ENCODE data around the gene CD46.
A peak's percentile ranks its signal among the peaks of the same experiment; 100 is the strongest.
"Not testable (repeated sequence)": the region's sequence is repeated elsewhere in the genome, so short reads cannot be mapped to it uniquely, and the experiment has no call there.

The CD46 gene

DNA sequence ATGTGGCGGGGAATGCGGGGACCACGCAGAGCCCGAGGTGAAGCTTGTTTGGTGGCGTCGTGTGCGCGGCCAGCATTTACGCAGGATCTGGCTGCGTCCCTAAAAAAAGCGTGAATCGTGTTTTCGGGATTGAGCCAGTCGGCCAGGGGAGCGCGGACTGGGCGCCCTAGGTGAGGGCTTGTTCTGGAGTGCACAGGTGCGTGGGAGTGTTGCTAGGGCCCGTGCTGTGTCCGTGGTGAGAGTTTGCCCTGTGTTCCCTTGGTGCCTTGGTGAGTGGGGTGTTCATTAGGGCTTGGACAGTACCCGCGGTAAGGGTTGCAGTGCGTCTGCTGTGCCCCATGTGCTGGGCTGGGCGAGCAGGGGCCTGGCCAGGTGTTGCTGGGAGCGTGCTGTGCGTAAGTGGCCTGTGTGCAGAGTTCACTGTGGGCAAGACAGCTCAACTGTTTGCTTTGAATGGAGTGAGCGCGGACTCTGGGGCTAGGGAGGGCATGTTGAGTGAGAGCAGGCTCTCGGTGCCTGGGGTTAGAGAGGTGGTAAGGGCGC is 673 bp downstream of the CD46 start:
- no peak for DNase-seq

DNA sequence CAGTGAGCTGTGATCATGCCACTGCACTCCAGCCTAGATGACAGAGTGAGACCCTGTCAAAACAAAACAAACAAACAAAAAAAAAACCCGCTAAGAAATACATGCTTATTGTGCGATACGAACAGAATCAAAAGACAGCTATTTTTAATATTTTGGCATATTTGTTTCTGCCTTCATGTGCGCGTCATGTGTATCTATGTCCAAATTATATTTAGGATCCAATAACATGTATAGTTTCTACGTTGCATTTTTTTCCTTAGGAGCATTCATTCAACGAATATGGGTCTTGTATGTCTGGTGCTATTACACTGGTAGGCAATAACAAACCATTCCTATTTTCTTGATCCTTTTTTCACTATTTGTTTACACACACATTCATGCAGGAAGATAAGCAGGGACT is 1.8 kb downstream of the CD46 start:
- DNase-seq = no peak

DNA sequence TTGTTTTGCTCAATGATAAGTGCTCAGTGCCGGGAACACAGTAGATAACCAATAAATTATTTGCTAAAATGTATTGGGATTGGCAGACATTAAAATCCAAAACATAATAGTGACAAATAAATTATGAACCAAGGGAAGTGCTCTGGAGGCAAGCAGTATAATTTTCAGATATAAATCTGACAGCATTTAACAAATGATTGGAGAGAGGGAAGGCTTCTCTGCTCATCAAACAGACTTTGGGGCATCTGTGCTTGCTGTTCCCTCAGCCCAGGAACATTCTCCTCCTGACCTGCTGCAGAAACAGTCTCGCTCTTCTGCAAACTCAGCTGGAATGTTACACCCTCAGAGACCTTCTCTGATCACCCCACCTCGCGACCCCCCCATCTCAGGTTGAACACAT is 2.2 kb downstream of the CD46 start:
- DNase-seq = no peak

DNA sequence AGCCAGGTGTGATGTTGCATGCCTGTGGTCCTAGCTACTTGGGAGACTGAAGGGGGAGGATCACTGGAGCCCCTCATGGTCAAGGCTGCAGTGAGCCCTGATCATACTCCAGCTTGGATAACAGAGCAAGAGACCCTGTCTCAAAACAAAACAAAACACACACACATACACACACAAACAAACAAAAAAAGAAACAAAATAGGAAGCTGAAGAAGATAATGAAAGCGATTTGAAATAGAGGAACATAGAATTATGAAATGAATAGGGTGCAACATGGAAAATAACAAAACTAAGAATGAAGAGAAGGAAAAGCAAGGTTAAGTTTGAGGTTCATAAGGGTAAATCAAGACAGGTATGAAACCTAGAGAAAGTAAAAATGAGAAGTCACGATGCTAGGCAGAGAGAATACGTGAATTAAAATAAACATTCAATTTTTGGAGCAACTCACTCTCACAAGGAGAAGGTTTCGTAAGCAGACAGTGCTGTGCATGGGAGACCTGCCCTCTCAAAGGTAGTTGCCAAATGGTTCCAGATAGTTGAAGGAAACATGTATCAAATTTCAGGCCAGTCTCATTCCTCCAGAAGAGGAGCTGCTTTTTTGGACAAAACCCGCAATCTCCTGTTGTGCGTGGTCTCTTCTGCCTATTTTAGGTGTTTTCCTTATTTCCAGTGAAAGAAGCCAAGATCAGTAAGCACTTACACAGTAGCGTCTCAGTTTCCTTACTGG is 3.3 kb downstream of the CD46 start:
- peak; percentile 33 for DNase-seq

DNA sequence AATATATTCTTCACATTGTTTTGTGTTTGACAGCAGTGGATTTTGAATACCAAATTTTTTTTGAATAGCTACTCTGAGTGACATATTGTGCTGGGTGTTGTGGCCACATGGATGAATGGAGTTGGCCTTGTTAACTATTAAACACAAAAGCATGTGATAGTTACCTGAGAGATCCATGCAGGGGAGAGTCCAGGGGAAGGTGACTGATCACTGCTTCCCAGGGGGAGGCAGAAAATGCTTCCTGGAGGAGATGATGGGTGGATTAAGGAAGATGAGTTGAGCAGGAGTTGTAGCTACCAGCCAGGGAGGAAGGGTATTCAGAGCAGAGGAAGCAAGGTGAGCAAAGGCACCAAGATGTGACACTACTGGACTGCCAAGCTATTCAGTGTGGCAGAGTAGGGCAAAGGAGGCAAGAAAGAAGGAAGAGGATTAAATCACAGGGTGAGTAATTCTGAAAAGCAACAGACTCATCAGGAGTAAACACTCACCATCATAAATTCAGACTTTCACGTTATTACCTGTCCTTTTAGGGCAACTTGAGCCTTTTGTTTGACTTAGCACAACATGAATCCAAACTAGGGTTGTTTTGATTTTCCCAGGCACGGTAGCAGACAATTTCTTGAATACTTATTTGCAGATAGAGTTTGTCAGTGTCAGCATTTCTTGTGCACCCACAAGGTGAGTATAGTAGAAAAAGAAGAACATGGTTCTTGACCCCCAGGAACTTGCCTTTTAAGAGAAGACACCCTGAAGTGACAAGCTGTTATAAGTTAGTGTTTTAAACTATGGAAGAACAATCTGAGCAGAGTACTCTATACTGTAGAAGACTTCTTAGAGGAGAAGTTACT is 4.2 kb downstream of the CD46 start:
- no peak for DNase-seq

DNA sequence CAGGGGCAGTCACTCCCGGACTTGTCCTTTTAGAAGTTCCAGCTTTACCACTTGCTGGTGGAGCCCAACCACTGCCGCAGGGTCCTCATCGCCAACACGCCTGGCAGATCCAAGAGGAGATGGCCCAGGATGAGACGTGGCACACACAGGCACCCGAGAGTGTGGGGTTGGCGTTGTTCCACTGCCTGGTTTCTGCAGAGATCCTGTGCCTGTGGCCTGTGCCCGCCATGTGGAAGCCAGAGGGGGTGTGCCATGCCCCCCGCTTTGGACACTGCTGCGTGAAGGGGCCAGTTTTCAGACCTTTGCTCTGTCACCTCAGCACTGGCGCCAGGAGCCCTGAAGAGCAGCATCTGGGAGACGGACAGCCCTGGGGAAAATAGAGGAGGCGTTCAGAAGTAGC is 10.8 kb downstream of the CD46 start:
- DNase-seq = no peak

DNA sequence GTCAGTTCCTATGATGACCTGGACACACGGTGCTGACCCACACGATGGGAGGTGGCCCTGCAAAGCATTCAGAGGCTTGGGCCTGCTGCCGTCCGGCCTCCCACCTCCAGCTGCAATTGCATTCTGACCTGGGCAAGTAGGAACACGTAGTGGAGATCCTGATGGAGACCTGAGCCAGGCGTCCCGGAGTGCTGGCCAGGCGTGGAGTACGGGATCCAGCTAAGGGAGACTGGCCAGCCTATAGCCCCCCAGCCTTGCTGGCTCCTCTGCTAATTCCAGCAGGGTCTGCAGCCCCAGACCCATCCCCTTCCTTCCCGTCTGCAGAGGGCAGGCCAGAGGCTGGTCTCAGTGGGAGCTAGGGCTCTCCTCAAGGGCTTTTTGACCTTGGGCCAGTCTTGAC is 11.2 kb downstream of the CD46 start:
- no peak for DNase-seq

DNA sequence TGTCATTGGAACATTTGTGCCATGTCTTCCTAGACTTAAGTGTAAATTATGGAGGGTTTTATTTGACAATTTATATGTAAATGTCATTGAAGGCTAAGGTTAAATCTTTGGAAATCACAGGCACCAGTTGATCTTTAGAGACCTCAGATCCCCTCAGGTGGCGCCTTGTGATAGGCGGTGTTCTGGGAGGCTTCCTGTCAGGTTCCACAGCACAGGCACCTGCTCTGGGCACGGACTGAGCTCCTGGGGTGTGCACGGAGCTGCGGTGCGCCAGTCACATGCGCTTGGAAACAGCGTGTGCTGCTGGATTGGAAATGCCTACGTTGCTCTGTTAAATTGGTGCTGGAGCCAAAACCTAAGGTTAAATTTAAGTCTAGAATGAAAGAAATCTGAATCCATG is 12.1 kb downstream of the CD46 start:
- DNase-seq = no peak

DNA sequence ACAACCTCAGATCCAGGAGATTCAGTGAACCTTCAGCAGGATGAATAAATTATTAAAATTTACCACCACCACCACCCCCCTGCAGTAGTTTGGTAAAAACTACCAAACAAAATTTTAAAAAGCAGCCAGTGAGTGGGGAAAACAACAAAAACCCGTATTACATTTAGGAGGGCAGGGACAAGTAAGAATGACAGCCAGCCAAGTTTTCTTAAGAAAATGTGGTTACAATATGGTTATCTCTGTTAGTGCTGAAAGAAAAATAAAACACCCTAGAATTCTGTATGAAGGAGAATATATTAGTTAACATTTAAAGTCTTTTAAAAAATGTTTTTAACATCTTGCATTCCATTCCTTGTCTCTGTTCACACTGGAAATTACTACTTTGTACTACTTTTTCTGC is 14.7 kb downstream of the CD46 start:
- no peak for DNase-seq

DNA sequence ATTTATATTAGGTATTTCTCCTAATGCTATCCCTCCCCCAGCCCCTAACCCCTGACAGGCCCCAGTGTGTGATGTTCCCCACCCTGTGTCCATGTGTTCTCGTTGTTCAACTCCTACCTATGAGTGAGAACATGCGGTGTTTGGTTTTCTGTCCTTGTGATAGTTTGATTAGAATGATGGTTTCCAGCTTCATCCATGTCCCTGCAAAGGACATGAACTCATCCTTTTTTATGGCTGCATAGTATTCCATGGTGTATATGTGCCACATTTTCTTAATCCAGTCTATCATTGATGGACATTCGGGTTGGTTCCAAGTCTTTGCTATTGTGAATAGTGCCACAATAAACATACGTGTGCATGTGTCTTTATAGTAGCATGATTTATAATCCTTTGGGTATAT is 18.7 kb downstream of the CD46 start:
- DNase-seq = not testable (repeated sequence)

DNA sequence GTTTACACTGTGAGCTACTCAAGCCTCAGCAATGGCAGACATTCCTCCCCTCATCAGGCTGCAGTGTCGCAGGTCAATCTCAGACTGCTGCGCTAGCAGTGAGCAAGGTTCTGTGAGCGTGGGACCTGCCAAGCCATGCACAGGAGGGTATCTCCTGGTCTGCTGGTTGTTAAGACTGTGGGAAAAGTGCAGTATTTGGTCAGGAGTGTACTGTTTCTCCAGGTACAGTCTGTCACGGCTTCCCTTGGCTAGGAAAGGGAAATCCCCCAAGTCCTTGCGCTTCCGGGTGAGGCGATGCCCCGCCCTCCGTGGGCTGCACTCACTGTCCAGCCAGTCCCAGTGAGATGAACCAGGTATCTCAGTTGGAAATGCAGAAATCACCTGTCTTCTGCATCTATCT is 24.2 kb downstream of the CD46 start:
- not testable (repeated sequence) for DNase-seq

DNA sequence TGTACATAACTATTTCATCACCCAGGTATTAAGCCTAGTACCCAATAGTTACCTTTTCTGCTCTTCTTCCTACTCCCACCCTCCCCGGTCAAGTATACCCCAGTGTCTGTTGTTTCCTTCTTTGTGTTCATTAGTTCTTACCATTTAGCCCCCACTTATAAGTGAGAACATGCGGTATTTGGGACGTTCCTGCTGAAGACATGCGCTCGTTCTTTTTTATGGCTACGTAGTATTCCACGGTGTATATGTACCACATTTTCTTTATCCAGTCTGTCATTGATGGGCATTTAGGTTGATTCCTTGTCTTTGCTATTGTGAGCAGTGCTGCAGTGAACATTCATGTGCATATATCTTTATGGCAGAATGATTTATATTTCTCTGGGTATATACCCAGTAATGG is 25.6 kb downstream of the CD46 start:
- not testable (repeated sequence) for DNase-seq

DNA sequence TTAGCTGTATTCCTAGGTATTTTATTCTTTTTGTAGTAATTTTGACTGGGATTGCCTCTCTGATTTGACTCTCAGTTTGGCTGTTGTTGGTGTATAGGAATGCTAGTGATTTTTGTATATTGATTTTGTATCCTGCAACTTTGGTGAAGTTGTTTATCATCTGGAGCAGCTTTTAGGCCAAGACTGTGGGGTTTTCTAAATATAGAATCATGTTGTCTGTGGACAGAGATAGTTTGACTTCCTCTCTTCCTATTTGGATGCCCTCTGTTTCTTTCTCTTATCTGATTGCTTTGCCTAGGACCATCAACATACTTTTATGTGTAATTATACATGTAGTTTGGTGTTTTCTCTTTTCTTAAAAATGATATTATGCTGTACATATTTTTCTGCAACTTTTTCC is 27.2 kb downstream of the CD46 start:
- no peak for DNase-seq

DNA sequence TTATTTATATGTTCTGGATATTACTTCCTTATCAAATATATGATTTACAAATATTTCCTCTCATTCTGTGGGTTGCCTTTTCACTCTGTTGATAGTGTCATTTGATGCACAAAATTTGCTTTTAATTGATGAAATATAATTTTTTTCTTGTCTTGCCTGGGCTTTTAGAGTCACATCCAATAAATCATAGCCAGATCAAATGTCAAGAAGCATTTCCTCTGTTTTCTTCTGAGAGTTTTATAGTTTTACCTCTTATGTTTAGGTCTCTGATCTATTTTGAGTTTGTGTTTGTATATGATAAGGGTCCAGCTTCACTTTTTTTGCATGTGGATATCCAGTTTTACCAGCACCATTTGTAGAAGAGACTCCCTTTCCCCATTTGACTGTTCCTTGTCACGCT is 29.5 kb downstream of the CD46 start:
- no peak for DNase-seq

DNA sequence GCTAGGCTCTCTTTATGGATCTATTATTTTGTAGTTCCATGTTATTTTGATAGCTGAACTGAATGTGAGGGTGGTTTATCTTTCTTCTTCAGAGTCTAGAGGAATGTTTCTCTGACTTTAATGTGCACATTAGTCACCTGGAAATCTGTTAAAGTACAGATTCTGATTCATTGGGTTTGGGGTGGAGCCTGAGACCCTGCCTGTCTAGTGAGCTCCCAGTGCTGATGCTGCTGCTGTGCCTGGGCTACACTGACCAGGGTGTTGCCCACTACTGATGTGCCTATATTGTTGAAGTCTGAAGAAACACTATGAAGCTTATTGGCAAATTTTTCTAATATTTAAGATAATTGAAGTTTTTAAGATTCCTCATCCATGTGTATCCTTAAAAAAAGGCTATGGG is 35.9 kb downstream of the CD46 start:
- no peak for DNase-seq

DNA sequence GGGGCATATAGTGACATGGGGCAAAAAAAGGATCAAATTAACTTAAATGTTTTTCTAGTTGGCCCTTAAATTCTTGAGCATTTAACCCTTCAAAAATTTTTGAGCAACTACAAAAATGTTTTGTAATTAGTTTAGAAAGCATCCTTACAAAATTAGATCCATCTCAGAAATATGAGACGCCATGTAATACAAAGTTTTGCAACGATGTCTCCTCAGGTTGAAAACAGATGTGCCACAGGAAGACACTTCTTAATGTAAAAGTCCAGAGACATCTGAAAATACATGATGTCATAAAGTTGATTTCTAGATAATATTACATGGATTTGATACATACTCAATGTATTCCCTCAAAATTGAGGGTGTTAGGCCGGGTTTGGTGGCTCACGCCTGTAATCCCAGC is 37.5 kb downstream of the CD46 start:
- no peak for DNase-seq

DNA sequence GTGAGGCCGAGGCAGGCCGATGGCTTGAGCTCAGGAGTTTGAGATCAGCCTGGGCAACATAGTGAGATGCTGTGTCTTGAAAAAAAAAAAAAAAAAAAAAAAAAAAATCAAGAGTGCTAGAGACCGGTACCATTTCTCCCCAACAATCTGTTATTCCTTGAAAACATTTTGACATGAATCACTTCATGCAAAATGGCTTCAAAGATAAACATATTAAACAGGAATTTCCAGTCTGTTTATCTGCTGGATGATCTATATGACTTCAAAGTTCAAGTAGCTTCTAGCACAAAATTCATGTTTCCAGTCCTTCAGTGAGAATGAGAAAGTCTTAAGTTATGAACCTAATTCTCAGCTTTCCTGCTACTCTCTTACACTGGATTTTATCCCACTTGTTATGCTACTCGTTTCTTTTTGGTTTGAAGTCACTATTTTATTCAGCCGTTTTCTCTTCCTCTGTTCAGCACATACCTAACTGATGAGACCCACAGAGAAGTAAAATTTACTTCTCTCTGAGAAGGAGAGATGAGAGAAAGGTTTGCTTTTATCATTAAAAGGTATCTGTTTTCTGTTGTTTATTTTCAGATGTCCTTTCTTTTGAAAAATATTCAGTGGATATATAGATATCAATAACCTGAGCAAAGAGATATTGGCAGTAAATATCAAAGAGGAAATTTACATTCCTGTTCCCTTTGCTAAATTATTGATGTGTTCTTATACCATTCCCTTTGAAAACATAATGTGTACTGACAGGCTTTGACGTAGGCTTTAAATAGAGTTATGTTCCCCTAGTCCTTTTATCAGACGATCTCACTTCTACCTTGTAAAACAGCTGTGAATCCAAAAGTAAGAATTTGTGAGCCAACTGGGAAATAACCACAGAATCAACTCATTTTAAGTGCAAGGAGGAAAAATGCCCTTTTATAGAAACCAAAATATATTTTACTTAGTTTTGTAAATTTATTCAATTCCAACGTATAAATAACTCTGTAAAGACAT is 38.2 kb downstream of the CD46 start:
- DNase-seq = no peak

DNA sequence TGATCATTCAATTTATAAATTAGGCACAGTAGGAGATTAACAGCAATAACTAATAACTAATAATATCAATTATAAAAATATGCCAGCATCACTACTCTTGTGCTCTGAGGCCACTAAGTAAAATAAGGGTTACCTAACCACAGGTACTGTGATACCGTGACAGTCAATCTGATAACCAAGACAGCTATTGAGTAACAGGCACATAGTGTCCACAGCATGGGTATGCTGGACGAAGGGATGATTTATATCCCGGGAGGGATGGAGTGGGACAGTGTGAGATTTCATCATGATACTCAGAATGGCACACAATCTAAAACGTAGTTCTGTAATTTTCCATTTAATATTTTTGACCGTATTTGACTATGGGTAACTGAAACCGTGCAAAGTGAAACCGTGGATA is 39.4 kb downstream of the CD46 start:
- DNase-seq = no peak

DNA sequence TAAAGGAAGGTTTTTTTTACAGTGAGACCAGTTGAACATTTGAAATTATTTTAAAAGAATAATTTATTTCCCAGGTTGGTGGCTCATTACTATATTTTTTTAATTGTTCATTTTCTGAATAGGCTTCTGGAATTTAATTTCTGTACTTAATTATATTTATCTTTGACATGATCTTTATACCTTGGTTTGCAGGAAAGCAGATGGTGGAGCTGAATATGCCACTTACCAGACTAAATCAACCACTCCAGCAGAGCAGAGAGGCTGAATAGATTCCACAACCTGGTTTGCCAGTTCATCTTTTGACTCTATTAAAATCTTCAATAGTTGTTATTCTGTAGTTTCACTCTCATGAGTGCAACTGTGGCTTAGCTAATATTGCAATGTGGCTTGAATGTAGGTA is 41.5 kb downstream of the CD46 start:
- DNase-seq = no peak

DNA sequence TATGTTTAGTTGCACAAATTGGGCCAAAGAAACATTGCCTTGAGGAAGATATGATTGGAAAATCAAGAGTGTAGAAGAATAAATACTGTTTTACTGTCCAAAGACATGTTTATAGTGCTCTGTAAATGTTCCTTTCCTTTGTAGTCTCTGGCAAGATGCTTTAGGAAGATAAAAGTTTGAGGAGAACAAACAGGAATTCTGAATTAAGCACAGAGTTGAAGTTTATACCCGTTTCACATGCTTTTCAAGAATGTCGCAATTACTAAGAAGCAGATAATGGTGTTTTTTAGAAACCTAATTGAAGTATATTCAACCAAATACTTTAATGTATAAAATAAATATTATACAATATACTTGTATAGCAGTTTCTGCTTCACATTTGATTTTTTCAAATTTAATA is 43.0 kb downstream of the CD46 start:
- DNase-seq = no peak

DNA sequence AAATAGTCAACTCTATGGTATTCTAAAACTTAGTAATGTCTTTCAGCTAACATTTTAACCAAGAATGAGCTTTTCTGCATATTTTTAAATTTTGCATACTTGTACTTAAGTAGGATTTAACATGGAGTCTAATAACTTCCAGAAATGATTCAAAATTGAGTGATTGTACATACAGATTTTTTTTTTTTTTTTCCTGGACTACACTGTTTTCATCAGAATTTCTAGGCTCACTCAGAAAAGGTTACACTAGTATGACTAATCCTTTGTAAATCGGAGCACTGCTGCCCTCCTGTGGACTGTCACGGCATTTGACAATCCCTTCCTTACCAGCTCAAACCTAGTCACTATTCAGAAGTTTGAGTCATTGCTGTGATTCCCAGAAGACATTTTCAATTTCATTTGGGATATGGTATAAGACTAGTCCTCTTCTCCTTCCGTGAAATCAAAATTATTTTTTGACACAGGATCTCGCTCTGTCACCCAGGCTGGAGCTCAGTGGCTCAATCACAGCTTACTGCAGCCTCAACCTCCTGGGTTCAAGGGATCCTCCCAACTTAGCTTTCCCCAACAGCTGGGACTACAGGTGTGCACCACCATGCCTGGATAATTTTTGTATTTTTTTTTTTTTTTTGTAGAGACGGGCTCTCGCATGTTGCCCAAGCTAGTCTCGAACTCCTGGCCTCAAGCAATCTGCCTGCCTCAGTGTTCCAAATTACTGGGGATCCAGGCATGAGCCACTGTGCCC is 45.5 kb downstream of the CD46 start:
- DNase-seq = peak; percentile 73

DNA sequence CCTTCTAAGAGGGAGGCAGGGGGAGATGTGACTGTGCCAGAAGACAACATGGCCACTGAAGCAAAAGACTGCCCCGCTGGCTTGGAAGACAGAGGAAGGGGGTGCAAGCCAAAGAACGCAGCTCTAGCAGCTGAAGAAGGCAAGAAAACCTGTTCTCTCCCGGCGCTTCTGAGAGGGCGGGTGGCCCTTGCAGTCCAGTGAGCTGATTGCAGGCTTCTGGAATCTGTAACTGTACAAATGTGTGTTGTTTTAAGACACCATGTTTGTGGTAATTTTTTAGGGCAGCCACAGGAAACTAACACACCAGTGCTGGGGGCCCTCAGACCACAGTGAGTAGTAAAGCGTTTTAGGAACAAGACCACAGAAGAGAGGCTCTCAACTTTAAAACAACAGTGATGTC is 47.0 kb downstream of the CD46 start:
- DNase-seq = peak; percentile 64

Data from MV-4-11 (cell line).